ENCODE results near the gene TMEM115. TPM values are rescaled to one million over a fixed set of nuclear protein-coding genes. Genes with fewer than 3 reads are reported as not detected.
"Not testable (repeated sequence)": the region's sequence is repeated elsewhere in the genome, so short reads cannot be mapped to it uniquely, and the experiment has no call there.

Gene TMEM115
- total RNA-seq, 2 experiments from 2014 or later, result 22.1 to 22.7 TPM

- no peak for DNase-seq
- Mint-ChIP-seq H3K9me3 (no peaks in the 10 kb centered on the region), H3K27me3 (no peaks in the 10 kb centered on the region), H3K27ac (peak overlapping the region; percentile 14), H3K36me3 (ENCODE audit: low read depth) (peaks cover 4% of the 10 kb centered on the region), H3K4me3 (no peak overlapping the region), H3K4me1 (peaks cover 61% of the 10 kb centered on the region)
- CTCF ChIA-PET, result interaction anchor here (0.8 to 2.0 kb wide), 5 partner anchors 19 to 198 kb away, joined by 3 to 8 read pairs (median 3); partner anchors contain the start of genes HYAL3 and NAA80
- POLR2A ChIA-PET, result interaction anchor here (1.5 to 31.7 kb wide), 3 partner anchors 19 to 26 kb away, joined by 6 to 704 read pairs (median 113); partner anchors contain the start of genes CYB561D2, HYAL3, IFRD2 and NAA80
These were observed 41.2 kb downstream of the TMEM115 start for GRCh38 chr3:50318163-50318562.

- H3K4me3 Mint-ChIP-seq, result no peak overlapping the region
- POLR2A ChIA-PET, result interaction anchor here (1.0 to 31.7 kb wide), 7 partner anchors 12 to 28 kb away, joined by 3 to 704 read pairs (median 6); partner anchors contain the start of genes CYB561D2, HYAL3, IFRD2 and NAA80
These were observed 42.0 kb downstream of the TMEM115 start for GRCh38 chr3:50317300-50317699.

GRCh38 chr3:50316657-50317242, 42.6 kb downstream of the TMEM115 start:
- ChIA-PET CTCF (interaction anchor here (1.2 to 3.4 kb wide), 4 partner anchors 18 to 57 kb away, joined by 3 to 17 read pairs (median 4); partner anchors contain the start of genes HYAL3, IFRD2 and NAA80), POLR2A (interaction anchor here (1.0 to 31.7 kb wide), 7 partner anchors 11 to 27 kb away, joined by 3 to 704 read pairs (median 6); partner anchors contain the start of genes CYB561D2, HYAL3, IFRD2 and NAA80)
- DNase-seq, result peak; percentile 87
- peaks cover 59% of the 10 kb centered on the region for H3K4me1 Mint-ChIP-seq
- peaks cover 4% of the 10 kb centered on the region for H3K36me3 Mint-ChIP-seq (ENCODE audit: low read depth)
- H3K27me3 Mint-ChIP-seq, result no peaks in the 10 kb centered on the region
- H3K9me3 Mint-ChIP-seq, result no peaks in the 10 kb centered on the region
- peak overlapping the region; percentile 95 for H3K27ac Mint-ChIP-seq
- peak overlapping the region; percentile 66 for H3K4me3 Mint-ChIP-seq

More at GRCh38 chr3:50317300-50317699, 42.0 kb downstream of the TMEM115 start:
- Mint-ChIP-seq H3K27me3 (no peaks in the 10 kb centered on the region), H3K36me3 (ENCODE audit: low read depth) (peaks cover 4% of the 10 kb centered on the region), H3K4me1 (peaks cover 59% of the 10 kb centered on the region), H3K9me3 (no peaks in the 10 kb centered on the region), H3K27ac (peak overlapping the region; percentile 95)
- CTCF ChIA-PET, result interaction anchor here (0.8 to 3.4 kb wide), 5 partner anchors 18 to 197 kb away, joined by 3 to 17 read pairs (median 3); partner anchors contain the start of genes HYAL3, IFRD2 and NAA80
- DNase-seq, result no peak

GRCh38 chr3:50314816-50315215, 44.5 kb downstream of the TMEM115 start:
- H3K27ac Mint-ChIP-seq, result peak overlapping the region; percentile 64
- H3K4me1 Mint-ChIP-seq, result peaks cover 50% of the 10 kb centered on the region
- no peaks in the 10 kb centered on the region for H3K27me3 Mint-ChIP-seq
- no peak for DNase-seq
- POLR2A ChIA-PET, result interaction anchor here (1.2 to 31.7 kb wide), 5 partner anchors 9 to 28 kb away, joined by 3 to 704 read pairs (median 15); partner anchors contain the start of genes CYB561D2, HYAL3, IFRD2 and NAA80
- no peak overlapping the region for H3K4me3 Mint-ChIP-seq
- CTCF ChIA-PET, result interaction anchor here (0.8 to 3.4 kb wide), 5 partner anchors 9 to 88 kb away, joined by 3 to 17 read pairs (median 4); partner anchors contain the start of genes HYAL3, NAA80 and TUSC2
- peaks cover 4% of the 10 kb centered on the region for H3K36me3 Mint-ChIP-seq (ENCODE audit: low read depth)
- peaks cover under 1% of the 10 kb centered on the region for H3K9me3 Mint-ChIP-seq

GRCh38 chr3:50314342-50314741, 45.0 kb downstream of the TMEM115 start:
- H3K27me3 Mint-ChIP-seq, result no peaks in the 10 kb centered on the region
- H3K4me1 Mint-ChIP-seq, result peaks cover 46% of the 10 kb centered on the region
- H3K4me3 Mint-ChIP-seq, result no peak overlapping the region
- no peak for DNase-seq
- H3K36me3 Mint-ChIP-seq (ENCODE audit: low read depth), result peaks cover 9% of the 10 kb centered on the region
- CTCF ChIA-PET, result interaction anchor here (1.1 to 3.4 kb wide), 4 partner anchors 10 to 88 kb away, joined by 3 to 17 read pairs (median 6); partner anchors contain the start of genes HYAL3, NAA80 and TUSC2
- POLR2A ChIA-PET, result interaction anchor here (1.2 to 31.7 kb wide), 5 partner anchors 8 to 28 kb away, joined by 3 to 704 read pairs (median 15); partner anchors contain the start of genes CYB561D2, HYAL3, IFRD2 and NAA80
- peaks cover 5% of the 10 kb centered on the region for H3K9me3 Mint-ChIP-seq
- H3K27ac Mint-ChIP-seq, result no peak overlapping the region

- H3K27me3 Mint-ChIP-seq; H3K4me3 Mint-ChIP-seq; H3K27ac Mint-ChIP-seq; H3K36me3 Mint-ChIP-seq (ENCODE audit: low read depth); H3K9me3 Mint-ChIP-seq; DNase-seq; CTCF ChIA-PET: not testable (repeated sequence)
- POLR2A ChIA-PET, result interaction anchor here (31.7 kb wide), 1 partner anchor 31 kb away, joined by 704 read pairs; the partner anchor contains the start of genes CYB561D2, NPRL2, RASSF1 and TUSC2
- H3K4me1 Mint-ChIP-seq, result peaks cover 27% of the 10 kb centered on the region
These were observed 47.3 kb downstream of the TMEM115 start for GRCh38 chr3:50312041-50312440.

Other genes starting within 250 kb of the TMEM115 start
- under 1 TPM in 1 of 2 experiments, not detected in 1; 0.15 TPM for gene SEMA3F, start 204.2 kb downstream of the TMEM115 start, total RNA-seq
- gene GNAT1, start 167.9 kb downstream of the TMEM115 start, total RNA-seq, result not detected
- not detected for gene SLC38A3, start 154.2 kb downstream of the TMEM115 start, total RNA-seq
- 100 to 1,000 TPM; 493 to 519 TPM for gene GNAI2, start 123.3 kb downstream of the TMEM115 start, total RNA-seq
- under 1 TPM; 0.38 to 0.55 TPM for gene SEMA3B, start 90.4 kb downstream of the TMEM115 start, total RNA-seq
- gene LSMEM2, start 80.4 kb downstream of the TMEM115 start, total RNA-seq, result not detected
- gene IFRD2, start 67.1 kb downstream of the TMEM115 start, total RNA-seq, result 10 to 100 TPM; 40.6 to 45.0 TPM
- 10 to 100 TPM; 13.2 to 13.9 TPM for gene HYAL3, start 60.1 kb downstream of the TMEM115 start, total RNA-seq
- gene NAA80, start 60.1 kb downstream of the TMEM115 start, total RNA-seq, result 10 to 100 TPM; 41.5 to 49.4 TPM
- gene HYAL1, start 55.9 kb downstream of the TMEM115 start, total RNA-seq, result under 1 TPM; 0.28 to 0.35 TPM
- gene HYAL2, start 36.8 kb downstream of the TMEM115 start, total RNA-seq, result 1 to 10 TPM; 6.7 to 7.2 TPM
- 10 to 100 TPM; 16.8 to 17.9 TPM for gene TUSC2, start 31.3 kb downstream of the TMEM115 start, total RNA-seq
- 100 to 1,000 TPM; 157 to 160 TPM for gene RASSF1, start 18.7 kb downstream of the TMEM115 start, total RNA-seq
- 1 to 10 TPM; 1.7 to 3.2 TPM for gene ZMYND10, start 13.8 kb downstream of the TMEM115 start, total RNA-seq
- 10 to 100 TPM; 48.8 to 50.1 TPM for gene NPRL2, start 8.7 kb downstream of the TMEM115 start, total RNA-seq
- 10 to 100 TPM; 37.1 to 39.7 TPM for gene CYB561D2, start 8.7 kb downstream of the TMEM115 start, total RNA-seq
- under 1 TPM; 0.45 to 0.55 TPM for gene CACNA2D2, start 144.1 kb upstream of the TMEM115 start, total RNA-seq
- 10 to 100 TPM; 14.6 to 17.5 TPM for gene C3orf18, start 208.2 kb upstream of the TMEM115 start, total RNA-seq
- gene HEMK1, start 210.0 kb upstream of the TMEM115 start, total RNA-seq, result 10 to 100 TPM; 49.6 to 50.1 TPM

Measured in activated CD4-positive, alpha-beta memory T cell treated with anti-CD3 and anti-CD28 coated beads, Interleukin-2, amount 10 ng/mL, durations not matched to agents 7 days and 5 days (primary cell).